ENCODE data around the gene AMBP.

DNA sequence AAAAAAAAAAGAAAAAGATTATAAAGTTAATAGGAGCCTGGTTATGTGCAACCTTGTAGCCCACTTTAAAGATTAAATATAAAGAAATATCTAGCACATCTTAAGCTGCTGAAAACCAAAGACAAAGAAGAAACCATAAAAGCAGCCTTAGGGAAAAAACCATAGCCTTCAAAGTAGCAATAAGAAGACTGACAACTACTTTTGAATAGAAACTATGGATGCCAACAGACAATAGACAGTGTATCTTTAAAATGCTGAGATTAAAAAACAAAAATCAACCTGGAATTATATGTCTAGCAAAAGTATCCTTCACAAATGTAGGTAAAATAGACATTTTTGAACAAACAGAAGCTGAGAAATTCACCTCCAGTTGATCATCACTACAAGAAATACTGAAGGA is 24.4 kb upstream of the AMBP start:
- TF ChIP-seq, protein P1, sequence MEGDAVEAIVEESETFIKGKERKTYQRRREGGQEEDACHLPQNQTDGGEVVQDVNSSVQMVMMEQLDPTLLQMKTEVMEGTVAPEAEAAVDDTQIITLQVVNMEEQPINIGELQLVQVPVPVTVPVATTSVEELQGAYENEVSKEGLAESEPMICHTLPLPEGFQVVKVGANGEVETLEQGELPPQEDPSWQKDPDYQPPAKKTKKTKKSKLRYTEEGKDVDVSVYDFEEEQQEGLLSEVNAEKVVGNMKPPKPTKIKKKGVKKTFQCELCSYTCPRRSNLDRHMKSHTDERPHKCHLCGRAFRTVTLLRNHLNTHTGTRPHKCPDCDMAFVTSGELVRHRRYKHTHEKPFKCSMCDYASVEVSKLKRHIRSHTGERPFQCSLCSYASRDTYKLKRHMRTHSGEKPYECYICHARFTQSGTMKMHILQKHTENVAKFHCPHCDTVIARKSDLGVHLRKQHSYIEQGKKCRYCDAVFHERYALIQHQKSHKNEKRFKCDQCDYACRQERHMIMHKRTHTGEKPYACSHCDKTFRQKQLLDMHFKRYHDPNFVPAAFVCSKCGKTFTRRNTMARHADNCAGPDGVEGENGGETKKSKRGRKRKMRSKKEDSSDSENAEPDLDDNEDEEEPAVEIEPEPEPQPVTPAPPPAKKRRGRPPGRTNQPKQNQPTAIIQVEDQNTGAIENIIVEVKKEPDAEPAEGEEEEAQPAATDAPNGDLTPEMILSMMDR (IDR thresholded peaks at IDR 0.05): no peak
- TF ChIP-seq POLR2A (IDR thresholded peaks at IDR 0.05): no peak
